ENCODE measurements around the gene FADS6.

DNA sequence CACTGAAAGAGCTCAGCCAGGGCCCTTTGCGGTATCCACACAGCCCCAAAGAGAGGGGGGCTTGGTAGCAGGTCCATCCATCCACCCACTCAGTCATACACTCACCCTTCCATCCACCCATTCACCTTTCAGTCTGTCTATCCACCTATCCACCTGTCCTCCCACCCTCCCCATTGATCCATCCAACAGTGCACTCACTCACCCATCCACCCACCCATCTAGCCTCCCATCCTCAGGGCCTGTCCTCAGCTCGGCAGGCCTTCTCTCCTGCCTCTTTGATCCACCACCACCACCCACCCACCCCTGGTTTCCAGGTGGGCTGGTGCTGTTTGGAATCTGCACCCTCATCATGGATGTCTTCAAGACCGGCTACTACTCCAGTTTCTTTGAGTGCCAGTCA is 31.8 kb upstream of the FADS6 start:
- TF ChIP-seq, protein P1, sequence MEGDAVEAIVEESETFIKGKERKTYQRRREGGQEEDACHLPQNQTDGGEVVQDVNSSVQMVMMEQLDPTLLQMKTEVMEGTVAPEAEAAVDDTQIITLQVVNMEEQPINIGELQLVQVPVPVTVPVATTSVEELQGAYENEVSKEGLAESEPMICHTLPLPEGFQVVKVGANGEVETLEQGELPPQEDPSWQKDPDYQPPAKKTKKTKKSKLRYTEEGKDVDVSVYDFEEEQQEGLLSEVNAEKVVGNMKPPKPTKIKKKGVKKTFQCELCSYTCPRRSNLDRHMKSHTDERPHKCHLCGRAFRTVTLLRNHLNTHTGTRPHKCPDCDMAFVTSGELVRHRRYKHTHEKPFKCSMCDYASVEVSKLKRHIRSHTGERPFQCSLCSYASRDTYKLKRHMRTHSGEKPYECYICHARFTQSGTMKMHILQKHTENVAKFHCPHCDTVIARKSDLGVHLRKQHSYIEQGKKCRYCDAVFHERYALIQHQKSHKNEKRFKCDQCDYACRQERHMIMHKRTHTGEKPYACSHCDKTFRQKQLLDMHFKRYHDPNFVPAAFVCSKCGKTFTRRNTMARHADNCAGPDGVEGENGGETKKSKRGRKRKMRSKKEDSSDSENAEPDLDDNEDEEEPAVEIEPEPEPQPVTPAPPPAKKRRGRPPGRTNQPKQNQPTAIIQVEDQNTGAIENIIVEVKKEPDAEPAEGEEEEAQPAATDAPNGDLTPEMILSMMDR (IDR thresholded peaks at IDR 0.05): no peak
- no peak for TF ChIP-seq POLR2A (IDR thresholded peaks at IDR 0.05)

Data from ovary (tissue), 3 donors.